ENCODE data around the gene MRAP. TPM values are rescaled to one million over a fixed set of nuclear protein-coding genes. Genes with fewer than 3 reads are reported as not detected.

MRAP gene
- total and polyA plus RNA-seq, 3 experiments from 2014 or later: not detected

GRCh38 chr21:32279377-32279680 lies 19.3 kb upstream of the MRAP start:
- Histone ChIP-seq H3K36me3 (ENCODE audit: insufficient read depth, low read length) (no peaks in the 10 kb centered on the region), H3K4me3 (ENCODE audit: low read length) (peak overlapping the region; percentile 69), H3K27ac (ENCODE audit: low read depth, low read length) (peak overlapping the region; percentile 65), H3K4me1 (ENCODE audit: insufficient read depth, low read length) (peaks cover 18% of the 10 kb centered on the region), H3K9me3 (ENCODE audit: low read length) (no peaks in the 10 kb centered on the region), H3K27me3 (ENCODE audit: insufficient read depth, low read length, poor library complexity, severe bottlenecking) (no peaks in the 10 kb centered on the region)
- H3K4me3 Mint-ChIP-seq: peak overlapping the region; percentile 98 to 100 (median 99)
- ChIA-PET POLR2A (interaction anchor here (1.4 to 1.5 kb wide), 2 partner anchors 333 to 492 kb away, joined by 3 read pairs; partner anchors contain the start of genes CFAP298 and PAXBP1), CTCF (interaction anchor here (1.1 to 1.2 kb wide), 2 partner anchors 12 to 290 kb away, joined by 3 read pairs; no protein-coding TSS in a partner anchor)
- H3K9me3 Mint-ChIP-seq: no peaks in the 10 kb centered on the region
- H3K27me3 Mint-ChIP-seq: peaks cover 0 to 7% of the 10 kb centered on the region in 2 donors
- peaks cover 24 to 29% (median 28%) of the 10 kb centered on the region in 3 donors for H3K4me1 Mint-ChIP-seq
- peak overlapping the region; percentile 93 to 98 (median 96) for H3K27ac Mint-ChIP-seq
- H3K36me3 Mint-ChIP-seq: peaks cover 0 to 13% (median 8%) of the 10 kb centered on the region in 3 donors
- DNase-seq: no peak

DNA sequence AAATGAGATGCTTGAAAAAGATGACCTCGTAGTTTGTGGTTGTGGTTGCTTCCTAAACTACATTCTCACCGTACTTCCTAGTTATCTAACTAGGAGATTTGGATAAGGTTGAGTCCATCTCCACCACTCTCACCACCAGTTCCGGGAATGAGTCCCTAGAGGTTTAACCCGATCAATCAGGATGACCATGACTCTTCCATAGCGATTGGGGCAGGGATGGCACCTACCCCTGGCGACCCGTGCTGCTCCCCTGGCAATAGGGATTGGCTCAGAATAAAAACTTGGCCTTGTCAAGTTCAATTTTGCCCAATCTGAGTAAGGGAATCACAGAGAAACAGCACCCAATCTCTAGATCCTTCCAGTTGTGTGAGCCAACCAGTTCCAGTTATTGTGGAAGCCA lies 17.1 kb upstream of the MRAP start:
- ChIA-PET POLR2A (no interaction called here), CTCF (no interaction called here)
- H3K4me1 ChIP-seq (ENCODE audit: insufficient read depth, low read length): peaks cover 18% of the 10 kb centered on the region
- Mint-ChIP-seq H3K4me3 (peak overlapping the region in 1 of 7 donors; percentile 50), H3K27me3 (peaks cover 0 to 11% of the 10 kb centered on the region in 2 donors), H3K36me3 (peaks cover 0 to 6% (median 4%) of the 10 kb centered on the region in 3 donors), H3K4me1 (peaks cover 21 to 29% (median 28%) of the 10 kb centered on the region in 3 donors), H3K9me3 (no peaks in the 10 kb centered on the region), H3K27ac (no peak overlapping the region)
- DNase-seq: no peak
- H3K27me3 ChIP-seq (ENCODE audit: insufficient read depth, low read length, poor library complexity, severe bottlenecking): no peaks in the 10 kb centered on the region
- no peaks in the 10 kb centered on the region for H3K36me3 ChIP-seq (ENCODE audit: insufficient read depth, low read length)
- no peak overlapping the region for H3K27ac ChIP-seq (ENCODE audit: low read depth, low read length)
- no peak overlapping the region for H3K4me3 ChIP-seq (ENCODE audit: low read length)
- H3K9me3 ChIP-seq (ENCODE audit: low read length): no peaks in the 10 kb centered on the region

- Histone ChIP-seq H3K27me3 (ENCODE audit: insufficient read depth, low read length, poor library complexity, severe bottlenecking) (no peaks in the 10 kb centered on the region), H3K4me3 (ENCODE audit: low read length) (no peak overlapping the region), H3K27ac (ENCODE audit: low read depth, low read length) (no peak overlapping the region), H3K36me3 (ENCODE audit: insufficient read depth, low read length) (no peaks in the 10 kb centered on the region), H3K9me3 (ENCODE audit: low read length) (no peaks in the 10 kb centered on the region), H3K4me1 (ENCODE audit: insufficient read depth, low read length) (peaks cover 14% of the 10 kb centered on the region)
- CTCF ChIA-PET: no interaction called here
- POLR2A ChIA-PET: no interaction called here
- H3K36me3 Mint-ChIP-seq: peaks cover 0 to 6% (median 4%) of the 10 kb centered on the region in 3 donors
- peak overlapping the region in 1 of 8 donors; percentile 38 for H3K27ac Mint-ChIP-seq
- no peak for DNase-seq
- H3K9me3 Mint-ChIP-seq: no peaks in the 10 kb centered on the region
- H3K4me3 Mint-ChIP-seq: no peak overlapping the region
- peaks cover 21 to 26% (median 25%) of the 10 kb centered on the region in 3 donors for H3K4me1 Mint-ChIP-seq
- H3K27me3 Mint-ChIP-seq: peaks cover 0 to 11% of the 10 kb centered on the region in 2 donors
These were observed 15.7 kb upstream of the MRAP start for GRCh38 chr21:32282992-32283391.

DNA sequence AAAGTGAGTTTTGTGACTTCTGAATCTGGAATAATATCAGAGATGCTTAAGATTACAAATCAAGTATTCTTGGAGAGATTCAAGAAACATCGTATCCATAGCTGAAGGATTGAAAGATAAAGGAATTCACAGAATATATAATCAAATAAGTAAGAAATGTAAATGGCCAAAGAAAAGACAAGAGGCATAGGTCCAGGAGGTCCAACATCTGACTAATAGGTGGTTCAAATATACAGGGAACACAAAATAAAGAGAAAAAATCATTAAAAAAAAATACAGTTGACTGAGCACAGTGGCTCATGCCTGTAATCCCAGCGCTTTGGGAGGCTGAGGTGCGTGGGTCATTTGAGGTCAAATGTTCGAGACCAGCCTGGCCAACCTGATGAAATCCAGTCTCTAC lies 13.2 kb upstream of the MRAP start:
- no peaks in the 10 kb centered on the region for H3K36me3 ChIP-seq (ENCODE audit: insufficient read depth, low read length)
- Mint-ChIP-seq H3K27me3 (peaks cover 0 to 4% of the 10 kb centered on the region in 2 donors), H3K4me3 (peak overlapping the region in 1 of 7 donors; percentile 73), H3K27ac (no peak overlapping the region), H3K9me3 (no peaks in the 10 kb centered on the region), H3K4me1 (peaks cover 1 to 3% (median 2%) of the 10 kb centered on the region in 3 donors), H3K36me3 (peaks cover 0 to 4% (median 0%) of the 10 kb centered on the region in 3 donors)
- no peak overlapping the region for H3K27ac ChIP-seq (ENCODE audit: low read depth, low read length)
- no peak overlapping the region for H3K4me3 ChIP-seq (ENCODE audit: low read length)
- no peaks in the 10 kb centered on the region for H3K9me3 ChIP-seq (ENCODE audit: low read length)
- ChIA-PET CTCF (no interaction called here), POLR2A (no interaction called here)
- no peaks in the 10 kb centered on the region for H3K27me3 ChIP-seq (ENCODE audit: insufficient read depth, low read length, poor library complexity, severe bottlenecking)
- no peaks in the 10 kb centered on the region for H3K4me1 ChIP-seq (ENCODE audit: insufficient read depth, low read length)
- DNase-seq: no peak

DNA sequence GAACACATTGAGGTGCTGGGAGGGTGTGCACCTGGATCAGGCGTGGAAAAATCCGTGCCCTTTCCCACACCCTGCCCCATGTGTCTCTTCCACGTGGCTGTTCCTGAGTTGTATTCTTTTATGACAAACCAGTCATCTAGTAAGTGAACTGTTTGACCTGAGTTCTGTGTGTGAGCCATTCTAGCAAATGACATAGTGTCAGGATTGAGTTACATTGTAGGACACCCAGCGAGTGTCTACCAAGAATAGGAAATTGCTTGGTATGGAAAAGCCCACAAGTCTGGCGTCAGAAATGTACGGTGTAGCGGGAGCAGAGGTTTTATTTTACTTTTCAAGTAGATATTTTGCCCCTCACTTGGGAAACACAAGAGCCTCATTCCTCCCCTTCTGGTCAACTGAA lies 1.2 kb upstream of the MRAP start:
- Mint-ChIP-seq H3K36me3 (peaks cover 0 to 3% (median 1%) of the 10 kb centered on the region in 3 donors), H3K27ac (no peak overlapping the region), H3K4me1 (no peaks in the 10 kb centered on the region), H3K9me3 (no peaks in the 10 kb centered on the region), H3K4me3 (no peak overlapping the region), H3K27me3 (no peaks in the 10 kb centered on the region)
- Histone ChIP-seq H3K27ac (ENCODE audit: low read depth, low read length) (no peak overlapping the region), H3K27me3 (ENCODE audit: insufficient read depth, low read length, poor library complexity, severe bottlenecking) (no peaks in the 10 kb centered on the region), H3K36me3 (ENCODE audit: insufficient read depth, low read length) (no peaks in the 10 kb centered on the region), H3K4me3 (ENCODE audit: low read length) (no peak overlapping the region), H3K4me1 (ENCODE audit: insufficient read depth, low read length) (no peaks in the 10 kb centered on the region), H3K9me3 (ENCODE audit: low read length) (no peaks in the 10 kb centered on the region)
- ChIA-PET POLR2A (no interaction called here), CTCF (no interaction called here)
- no peak for DNase-seq

- Mint-ChIP-seq H3K27ac (no peak overlapping the region), H3K36me3 (peaks cover 0 to 3% (median 2%) of the 10 kb centered on the region in 3 donors), H3K9me3 (no peaks in the 10 kb centered on the region), H3K4me3 (no peak overlapping the region), H3K27me3 (no peaks in the 10 kb centered on the region), H3K4me1 (no peaks in the 10 kb centered on the region)
- CTCF ChIA-PET: no interaction called here
- Histone ChIP-seq H3K4me1 (ENCODE audit: insufficient read depth, low read length) (no peaks in the 10 kb centered on the region), H3K4me3 (ENCODE audit: low read length) (no peak overlapping the region), H3K27ac (ENCODE audit: low read depth, low read length) (no peak overlapping the region), H3K9me3 (ENCODE audit: low read length) (no peaks in the 10 kb centered on the region), H3K36me3 (ENCODE audit: insufficient read depth, low read length) (no peaks in the 10 kb centered on the region), H3K27me3 (ENCODE audit: insufficient read depth, low read length, poor library complexity, severe bottlenecking) (no peaks in the 10 kb centered on the region)
- no peak for DNase-seq
- POLR2A ChIA-PET: no interaction called here
These were observed 501 bp upstream of the MRAP start for GRCh38 chr21:32298148-32298559.

DNA sequence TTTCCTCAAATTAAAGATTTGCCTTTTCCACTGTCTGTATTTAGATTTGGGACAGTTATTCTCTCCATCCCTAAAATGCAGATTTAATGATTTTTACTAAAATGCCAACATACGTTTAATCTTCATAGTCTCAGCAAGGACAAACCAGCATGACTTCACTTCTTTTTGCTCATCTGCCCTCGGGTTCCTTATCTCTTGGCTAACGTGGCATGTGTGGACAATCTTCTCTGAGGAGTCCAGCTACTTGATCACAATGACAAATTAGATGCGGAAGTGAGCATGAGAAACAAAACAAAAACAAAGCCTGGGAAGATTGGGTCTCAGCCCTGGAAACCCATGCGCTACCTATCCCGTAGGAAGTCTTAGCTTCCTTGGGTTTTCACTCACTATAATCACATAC lies 1.0 kb downstream of the MRAP start:
- Histone ChIP-seq H3K4me1 (ENCODE audit: insufficient read depth, low read length) (no peaks in the 10 kb centered on the region), H3K27ac (ENCODE audit: low read depth, low read length) (no peak overlapping the region), H3K9me3 (ENCODE audit: low read length) (no peaks in the 10 kb centered on the region), H3K4me3 (ENCODE audit: low read length) (no peak overlapping the region), H3K27me3 (ENCODE audit: insufficient read depth, low read length, poor library complexity, severe bottlenecking) (no peaks in the 10 kb centered on the region), H3K36me3 (ENCODE audit: insufficient read depth, low read length) (no peaks in the 10 kb centered on the region)
- H3K27ac Mint-ChIP-seq: no peak overlapping the region
- peaks cover 0 to 4% (median 3%) of the 10 kb centered on the region in 3 donors for H3K36me3 Mint-ChIP-seq
- no peak for DNase-seq
- H3K4me3 Mint-ChIP-seq: no peak overlapping the region
- no peaks in the 10 kb centered on the region for H3K4me1 Mint-ChIP-seq
- CTCF ChIA-PET: no interaction called here
- POLR2A ChIA-PET: no interaction called here
- no peaks in the 10 kb centered on the region for H3K27me3 Mint-ChIP-seq
- H3K9me3 Mint-ChIP-seq: no peaks in the 10 kb centered on the region

DNA sequence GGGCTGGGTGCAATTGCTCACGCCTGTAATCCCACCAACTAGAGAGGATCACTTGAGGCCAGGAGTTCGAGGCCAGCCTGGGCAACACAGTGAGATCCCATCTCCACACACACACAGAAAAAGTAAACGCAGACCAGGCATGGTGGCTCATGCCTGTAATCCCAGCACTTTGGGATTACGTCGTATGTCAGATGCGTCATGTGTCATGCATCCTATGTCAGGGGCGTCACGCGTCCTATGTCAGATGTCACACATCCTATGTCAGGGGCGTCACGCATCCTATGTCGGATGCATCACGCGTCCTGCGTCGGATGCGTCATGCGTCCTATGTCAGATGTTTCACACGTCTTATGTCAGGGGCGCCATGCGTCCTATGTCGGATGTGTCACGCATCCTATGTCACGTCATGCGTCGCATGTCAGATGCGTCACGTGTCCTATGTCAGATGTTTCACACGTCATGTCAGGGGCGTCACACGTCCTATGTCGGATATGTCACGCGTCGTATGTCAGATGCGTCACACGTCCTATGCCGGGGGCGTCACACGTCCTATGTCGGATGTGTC lies 1.5 kb downstream of the MRAP start:
- Mint-ChIP-seq H3K9me3 (no peaks in the 10 kb centered on the region), H3K4me3 (no peak overlapping the region), H3K4me1 (no peaks in the 10 kb centered on the region), H3K36me3 (peaks cover 0 to 4% (median 3%) of the 10 kb centered on the region in 3 donors), H3K27me3 (no peaks in the 10 kb centered on the region), H3K27ac (no peak overlapping the region)
- Histone ChIP-seq H3K36me3 (ENCODE audit: insufficient read depth, low read length) (no peaks in the 10 kb centered on the region), H3K27me3 (ENCODE audit: insufficient read depth, low read length, poor library complexity, severe bottlenecking) (no peaks in the 10 kb centered on the region), H3K27ac (ENCODE audit: low read depth, low read length) (no peak overlapping the region), H3K4me1 (ENCODE audit: insufficient read depth, low read length) (no peaks in the 10 kb centered on the region), H3K4me3 (ENCODE audit: low read length) (no peak overlapping the region), H3K9me3 (ENCODE audit: low read length) (no peaks in the 10 kb centered on the region)
- POLR2A ChIA-PET: no interaction called here
- DNase-seq: no peak
- CTCF ChIA-PET: no interaction called here
